Breast epithelium (tissue), 3 donors: ENCODE data around the gene PLEKHA8.

Experiments used
- CTCF ChIP-seq, 3 donors: fragments of 450-650 bp; IDR thresholded peaks; one replicate each; pipeline ENCODE4 v1.5.1; 2016 to 2017; ENCODE audit warnings: antibody characterized with exemption in 3 of 3, mild to moderate bottlenecking in 3 of 3, moderate library complexity in 3 of 3
- POLR2A ChIP-seq: fragments of 450-650 bp; IDR thresholded peaks from one replicate; pipeline ENCODE4 v1.6.1; 2016; ENCODE audit warnings: antibody characterized with exemption, mild to moderate bottlenecking, moderate library complexity

DNA sequence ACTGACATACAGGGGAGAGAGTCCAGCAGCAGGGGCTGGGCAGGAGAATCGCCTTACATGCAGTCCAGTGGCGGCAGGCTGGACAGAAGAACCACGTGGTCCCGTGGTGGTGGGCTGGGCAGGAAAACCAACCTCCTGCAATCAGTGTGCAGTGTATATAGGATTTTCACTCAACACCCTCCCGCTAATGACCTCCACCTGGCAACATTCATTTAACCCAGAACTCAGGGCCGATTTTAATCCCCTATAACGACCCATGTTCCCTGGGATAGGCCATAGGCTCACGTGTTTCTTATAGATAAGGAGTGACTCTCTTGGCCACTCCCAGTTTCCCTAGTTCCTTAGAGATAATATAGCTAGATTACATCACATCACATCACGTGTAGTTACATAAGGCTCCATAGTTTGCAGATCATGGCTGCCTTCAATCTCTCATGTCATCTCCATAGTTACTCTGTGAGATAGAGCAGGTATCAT, 125.9 kb downstream of the PLEKHA8 start:
- TF ChIP-seq POLR2A (no peak), CTCF (IDR thresholded peaks at IDR 0.05) (no peak)
